ENCODE data around the gene ADAMTS3. TPM values are rescaled to one million over a fixed set of nuclear protein-coding genes. Genes with fewer than 3 reads are reported as not detected.

ADAMTS3 gene
- total RNA-seq, 1 donor from 2014 or later, result 0.89 TPM

GRCh38 chr4:72255269-72255668, 313.8 kb downstream of the ADAMTS3 start:
- Mint-ChIP-seq H3K9me3 (ENCODE audit: low read depth) (peaks cover 12% of the 10 kb centered on the region), H3K36me3 (ENCODE audit: insufficient read depth) (no peaks in the 10 kb centered on the region), H3K4me1 (ENCODE audit: low read depth) (no peaks in the 10 kb centered on the region), H3K4me3 (ENCODE audit: low read depth) (no peak overlapping the region), H3K27me3 (no peaks in the 10 kb centered on the region), H3K27ac (no peak overlapping the region)
- TF ChIP-seq CTCF (IDR thresholded peaks at IDR 0.05; ENCODE audit: unreplicated experiment), result no peak
- DNase-seq (ENCODE audit: low spot score, unreplicated experiment), result no peak

- H3K27ac Mint-ChIP-seq, result no peak overlapping the region
- H3K36me3 Mint-ChIP-seq (ENCODE audit: insufficient read depth), result no peaks in the 10 kb centered on the region
- H3K4me3 Mint-ChIP-seq (ENCODE audit: low read depth), result no peak overlapping the region
- no peaks in the 10 kb centered on the region for H3K9me3 Mint-ChIP-seq (ENCODE audit: low read depth)
- no peak for DNase-seq (ENCODE audit: low spot score, unreplicated experiment)
- peaks cover 3% of the 10 kb centered on the region for H3K4me1 Mint-ChIP-seq (ENCODE audit: low read depth)
- H3K27me3 Mint-ChIP-seq, result no peaks in the 10 kb centered on the region
- no peak for TF ChIP-seq CTCF (IDR thresholded peaks at IDR 0.05; ENCODE audit: unreplicated experiment)
These were observed 325.4 kb downstream of the ADAMTS3 start for GRCh38 chr4:72243641-72244040.

- H3K36me3 Mint-ChIP-seq (ENCODE audit: insufficient read depth), result peaks cover 4% of the 10 kb centered on the region
- no peak overlapping the region for H3K27ac Mint-ChIP-seq
- no peak for DNase-seq (ENCODE audit: low spot score, unreplicated experiment)
- no peak overlapping the region for H3K4me3 Mint-ChIP-seq (ENCODE audit: low read depth)
- no peak for TF ChIP-seq CTCF (IDR thresholded peaks at IDR 0.05; ENCODE audit: unreplicated experiment)
- peaks cover 3% of the 10 kb centered on the region for H3K4me1 Mint-ChIP-seq (ENCODE audit: low read depth)
- H3K9me3 Mint-ChIP-seq (ENCODE audit: low read depth), result peaks cover 11% of the 10 kb centered on the region
- H3K27me3 Mint-ChIP-seq, result no peaks in the 10 kb centered on the region
These were observed 329.4 kb downstream of the ADAMTS3 start for GRCh38 chr4:72239487-72240116.

Measured in progenitor cell of endocrine pancreas (in vitro differentiated cells).